Upper lobe of left lung (tissue), 6 donors: ENCODE measurements around the gene ATG5. TPM values are rescaled to one million over a fixed set of nuclear protein-coding genes. Genes with fewer than 3 reads are reported as not detected.
"Not testable (repeated sequence)": the region's sequence is repeated elsewhere in the genome, so short reads cannot be mapped to it uniquely, and the experiment has no call there.

Source experiments
- ATAC-seq, 2 donors: fragments of 200-7000 bp; cut with Tn5 transposase; one replicate each; pipeline ENCODE4 v1.9.1; 2022; ENCODE audit warnings: mild to moderate bottlenecking in 2 of 2, moderate library complexity in 2 of 2; ENCODE audit not compliant: low FRiP score in 2 of 2
- DNase-seq, 2 donors: peaks; one replicate each; pipeline ENCODE4 v3.0.0-alpha.2; 2019 to 2020
- H3K27ac ChIP-seq, 4 donors: fragments of 200-600 bp; sonication (generic); one replicate each; pipeline ENCODE4 v1.5.1; 2016 to 2019
- H3K27me3 ChIP-seq, 4 donors: fragments of 200-600 bp; sonication (generic); one replicate each; pipeline ENCODE4 v1.5.1; 2017 to 2019
- H3K36me3 ChIP-seq, 4 donors: fragments of 200-600 bp; sonication (generic); one replicate each; pipeline ENCODE4 v1.5.1; 2016 to 2019
- H3K4me1 ChIP-seq, 4 donors: fragments of 200-600 bp; sonication (generic); one replicate each; pipeline ENCODE4 v1.5.1; 2018 to 2019
- H3K4me3 ChIP-seq, 4 donors: fragments of 200-600 bp; sonication (generic); one replicate each; pipeline ENCODE4 v1.5.1; 2017 to 2019; ENCODE audit warnings: mild to moderate bottlenecking in 2 of 4, moderate library complexity in 1 of 4
- H3K9me3 ChIP-seq, 4 donors: fragments of 200-600 bp; sonication (generic); one replicate each; pipeline ENCODE4 v1.5.1; 2018 to 2019
- CTCF ChIP-seq, 6 experiments: fragments of 450-650 bp in 4 of 6; fragments of 200-600 bp in 2 of 6; sonication (generic) in 2 of 6; IDR thresholded peaks; one replicate each; pipeline ENCODE4 v1.5.1; 2016 to 2019; ENCODE audit warnings: antibody characterized with exemption in 6 of 6
- EP300 ChIP-seq, 4 donors: sonication (generic); formaldehyde crosslinking; IDR thresholded peaks; one replicate each; pipeline ENCODE4 v1.5.1; 2017; ENCODE audit warnings: antibody characterized with exemption in 4 of 4, control low read depth in 2 of 4
- POLR2A ChIP-seq, 4 donors: fragments of 450-650 bp; IDR thresholded peaks; one replicate each; pipeline ENCODE4 v1.5.1; 2016 to 2017; ENCODE audit warnings: antibody characterized with exemption in 4 of 4, mild to moderate bottlenecking in 2 of 4
- POLR2AphosphoS5 ChIP-seq, 2 donors: sonication (generic); formaldehyde crosslinking; IDR thresholded peaks; one replicate each; pipeline ENCODE4 v1.5.1; 2017; ENCODE audit warnings: antibody characterized with exemption in 2 of 2
- WGBS, 2 donors: methylation state at CpG; one replicate each; pipeline ENCODE4 v1.1.5; 2017 to 2018; 5-methylcytosine and 5-hydroxymethylcytosine counted together
- total RNA-seq, 6 donors: library from RNA; depleted of rRNA in 4 of 6; stranded (reverse); fragments of >200 nt in 4 of 6; gene quantifications; one replicate each; pipeline versions ENCODE4 v1.1.0 to v1.2.1, GENCODE V29; 2016 to 2021
- donor health status: DM: no; HTN: no; CAD: no; lungs with moderate emphysema.
- donor health status: DM: no; HTN: yes; CAD: no; lungs with severe emphysema.

ATG5 gene
- total RNA-seq, 6 donors from 2014 or later, result 25.8 to 55.1 (median 28.7) TPM

- DNase-seq (no peak), ATAC-seq (no peak)
- peaks cover 0 to 4% (median 0%) of the 10 kb centered on the region in 4 donors for H3K4me1 ChIP-seq
- peaks cover 0 to 3% (median 0%) of the 10 kb centered on the region in 4 donors for H3K36me3 ChIP-seq
- H3K27me3 ChIP-seq, result no peaks in the 10 kb centered on the region
- peaks cover 0 to 6% (median 0%) of the 10 kb centered on the region in 4 donors for H3K9me3 ChIP-seq
- no peak for TF ChIP-seq CTCF (IDR thresholded peaks at IDR 0.05)
- no peak for TF ChIP-seq POLR2AphosphoS5 (IDR thresholded peaks at IDR 0.05)
- TF ChIP-seq EP300 (IDR thresholded peaks at IDR 0.05), result no peak
- TF ChIP-seq POLR2A (IDR thresholded peaks at IDR 0.05), result no peak
- 85 to 92% methylated on average over 2 of the region's 2 CpGs for whole genome bisulfite sequencing, 2 donors
- no peak overlapping the region for H3K27ac ChIP-seq
- no peak overlapping the region for H3K4me3 ChIP-seq
These were observed 55.1 kb downstream of the ATG5 start for GRCh38 chr6:106270414-106270813.

GRCh38 chr6:106269268-106269919 lies 56.2 kb downstream of the ATG5 start:
- not testable (repeated sequence) for H3K9me3 ChIP-seq, H3K27ac ChIP-seq, H3K27me3 ChIP-seq, H3K4me3 ChIP-seq, H3K36me3 ChIP-seq, H3K4me1 ChIP-seq, ATAC-seq
- WGBS, 2 donors, result 96 to 99% methylated on average over 35 to 36 of the region's 43 CpGs
- DNase-seq, result peak in 1 of 2 donors; percentile 73

- not testable (repeated sequence) for ATAC-seq, H3K4me3 ChIP-seq, H3K36me3 ChIP-seq, H3K27me3 ChIP-seq, DNase-seq, H3K9me3 ChIP-seq, H3K4me1 ChIP-seq, H3K27ac ChIP-seq
- 95 to 97% methylated on average over 4 of the region's 4 CpGs for WGBS, 2 donors
These were observed 57.1 kb downstream of the ATG5 start for GRCh38 chr6:106268500-106268899.

DNA sequence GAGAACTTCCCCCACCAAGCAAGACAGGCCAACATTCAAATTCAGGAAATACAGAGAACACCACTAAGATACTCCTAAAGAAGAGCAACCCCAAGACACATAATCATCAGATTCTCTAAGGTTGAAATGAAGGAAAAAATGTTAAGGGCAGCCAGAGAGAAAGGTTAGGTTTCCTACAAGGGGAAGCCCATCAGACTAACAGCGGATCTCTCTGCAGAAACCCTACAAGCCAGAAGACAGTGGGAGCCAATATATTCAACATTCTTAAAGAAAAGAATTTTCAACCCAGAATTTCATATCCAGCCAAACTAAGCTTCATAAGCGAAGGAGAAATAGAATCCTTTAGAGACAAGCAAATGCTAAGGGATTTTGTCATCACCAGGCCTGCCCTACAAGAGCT lies 61.1 kb downstream of the ATG5 start:
- not testable (repeated sequence) for DNase-seq, ATAC-seq

DNA sequence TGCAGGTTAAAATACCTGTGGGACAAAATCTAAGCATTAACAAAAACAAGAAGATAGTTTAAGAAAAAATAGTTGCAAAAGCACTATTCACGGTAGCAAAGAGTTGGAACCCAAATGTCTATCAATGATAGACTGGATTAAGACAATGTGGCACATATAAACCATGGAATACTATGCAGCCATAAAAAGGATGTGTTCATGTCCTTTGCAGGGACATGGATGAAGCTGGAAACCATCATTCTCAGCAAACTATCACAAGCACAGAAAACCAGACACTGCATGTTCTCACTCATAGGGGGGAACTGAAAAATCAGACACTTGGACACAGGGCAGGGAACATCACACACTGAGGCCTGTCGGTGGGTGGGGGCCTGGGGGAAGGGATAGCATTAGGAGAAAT lies 65.8 kb downstream of the ATG5 start:
- H3K4me1 ChIP-seq, H3K9me3 ChIP-seq, H3K36me3 ChIP-seq, H3K27ac ChIP-seq, DNase-seq, H3K4me3 ChIP-seq, ATAC-seq, H3K27me3 ChIP-seq: not testable (repeated sequence)
- 91 to 94% methylated on average over 2 of the region's 2 CpGs for WGBS, 2 donors

More for the DNA sequence above, 61.1 kb downstream of the ATG5 start:
- H3K4me1 ChIP-seq, H3K36me3 ChIP-seq, H3K9me3 ChIP-seq, H3K4me3 ChIP-seq, H3K27ac ChIP-seq, H3K27me3 ChIP-seq: not testable (repeated sequence)
- 74 to 98% methylated on average over 2 of the region's 2 CpGs for whole genome bisulfite sequencing, 2 donors

GRCh38 chr6:106258726-106259125 lies 66.8 kb downstream of the ATG5 start:
- H3K36me3 ChIP-seq, result peaks cover 0 to 5% (median 2%) of the 10 kb centered on the region in 4 donors
- H3K4me1 ChIP-seq, result peaks cover 0 to 7% (median 0%) of the 10 kb centered on the region in 4 donors
- ATAC-seq, result no peak
- no peaks in the 10 kb centered on the region for H3K27me3 ChIP-seq
- no peak for TF ChIP-seq POLR2AphosphoS5 (IDR thresholded peaks at IDR 0.05)
- no peak for TF ChIP-seq CTCF (IDR thresholded peaks at IDR 0.05)
- no peak for TF ChIP-seq EP300 (IDR thresholded peaks at IDR 0.05)
- TF ChIP-seq POLR2A (IDR thresholded peaks at IDR 0.05), result no peak
- no peak for DNase-seq
- H3K9me3 ChIP-seq, result no peaks in the 10 kb centered on the region
- H3K27ac ChIP-seq, result no peak overlapping the region
- H3K4me3 ChIP-seq, result no peak overlapping the region

GRCh38 chr6:106257195-106257594 lies 68.4 kb downstream of the ATG5 start:
- DNase-seq, result no peak
- H3K9me3 ChIP-seq, result no peaks in the 10 kb centered on the region
- TF ChIP-seq POLR2AphosphoS5 (IDR thresholded peaks at IDR 0.05) (no peak), CTCF (IDR thresholded peaks at IDR 0.05) (no peak), POLR2A (IDR thresholded peaks at IDR 0.05) (no peak), EP300 (IDR thresholded peaks at IDR 0.05) (no peak)
- 83 to 87% methylated on average over 2 of the region's 2 CpGs for WGBS, 2 donors
- no peaks in the 10 kb centered on the region for H3K36me3 ChIP-seq
- H3K4me1 ChIP-seq, result peaks cover 0 to 7% (median 0%) of the 10 kb centered on the region in 4 donors
- ATAC-seq, result no peak
- no peak overlapping the region for H3K27ac ChIP-seq
- no peak overlapping the region for H3K4me3 ChIP-seq
- no peaks in the 10 kb centered on the region for H3K27me3 ChIP-seq
